Kidney (tissue), 14 donors: ENCODE data around the gene RNF112. TPM values are rescaled to one million over a fixed set of nuclear protein-coding genes. Genes with fewer than 3 reads are reported as not detected.
A peak's percentile ranks its signal among the peaks of the same experiment; 100 is the strongest.

Experiments used
- DNase-seq, 5 donors: peaks; one replicate each; pipeline ENCODE4 v3.0.0-alpha.2; 2013 to 2020
- FAIRE-seq: peaks from 2 replicates; lab custom pipeline; 2012; peaks lifted over from hg19 to GRCh38; lab: Jason Lieb, UNC
- H3K27ac ChIP-seq, 2 donors: one replicate each; pipeline ENCODE4 v1.7.0; 2013; ENCODE audit warnings: low read depth in 2 of 2, low read length in 2 of 2, inconsistent platforms in 1 of 2
- H3K27me3 ChIP-seq: one replicate; pipeline ENCODE4 v1.7.1; 2013; ENCODE audit warnings: low read length, inconsistent platforms; ENCODE audit not compliant: control insufficient read depth, insufficient read depth
- H3K36me3 ChIP-seq, 3 donors: one replicate each; pipeline versions ENCODE4 v1.7.0 to v1.7.1; 2013; ENCODE audit warnings: low read length in 3 of 3, control low read depth in 1 of 3, inconsistent platforms in 1 of 3; ENCODE audit not compliant: insufficient read depth in 3 of 3, control insufficient read depth in 2 of 3
- H3K4me1 ChIP-seq, 3 donors: one replicate each; pipeline versions ENCODE4 v1.7.0 to v1.7.1; 2013; ENCODE audit warnings: low read length in 3 of 3, inconsistent platforms in 1 of 3, low read depth in 1 of 3; ENCODE audit not compliant: control insufficient read depth in 2 of 3, insufficient read depth in 2 of 3
- H3K4me3 ChIP-seq, 3 donors: one replicate each; pipeline versions ENCODE4 v1.7.0 to v1.8.1; 2013; ENCODE audit warnings: low read length in 3 of 3, control low read depth in 1 of 3, inconsistent platforms in 1 of 3
- H3K9ac ChIP-seq, 3 donors: one replicate each; pipeline versions ENCODE4 v1.7.0 to v1.7.1; 2013; ENCODE audit warnings: low read length in 3 of 3, control low read depth in 1 of 3, inconsistent platforms in 1 of 3
- H3K9me3 ChIP-seq, 3 donors: one replicate each; pipeline versions ENCODE4 v1.7.0 to v1.7.1; 2013; ENCODE audit warnings: low read length in 3 of 3, control low read depth in 1 of 3, inconsistent platforms in 1 of 3; ENCODE audit not compliant: control insufficient read depth in 2 of 3, insufficient read depth in 1 of 3
- intact Hi-C: fragments of 100-400 bp; cut with DNase I; formaldehyde crosslinking; loops from one replicate; pipeline ENCODE4 v1.11.1; 2022
- polyA plus RNA-seq: library from polyadenylated mRNA; stranded (reverse); fragments of 350-450 nt; fragmentation: Illumina TruSeq; extraction: RNeasy Lipid Tissue Mini Kit (QIAGEN cat#74804); gene quantifications from one replicate; pipeline ENCODE4 v1.2.3, GENCODE V29; 2014; ENCODE audit warnings: low read depth, low replicate concordance; ENCODE audit not compliant: insufficient read depth
- total RNA-seq: library from RNA; stranded (reverse); fragmentation: NEBNext Ultra II Directional; extraction: Animal tissue kit (Norgen Biotek cat#: 25700); gene quantifications from one replicate; pipeline ENCODE4 v1.2.1, GENCODE V29; 2021
- TF ChIP-seq, protein P1 (sequence below): IDR thresholded peaks from 3 replicates; pipeline ENCODE4 v1.5.1; 2012; ENCODE audit warnings: mild to moderate bottlenecking, moderate library complexity, borderline replicate concordance; ENCODE audit not compliant: insufficient read depth; ENCODE audit errors: extremely low read depth
- donor health status: control.
- donor health status: control.
- donor health status: control.
- donor health status: control.
- donor health status: control.
- donor health status: DM: yes; HTN: yes; CAD: no.
- donor health status: Normal renal cell carcinoma (clear cell type).

Gene RNF112
- total and polyA plus RNA-seq, 2 donors from 2014 or later, result 0.99 to 7.3 TPM

GRCh38 chr17:19424934-19425868, 14.2 kb downstream of the RNF112 start:
- Histone ChIP-seq H3K4me1 (peaks cover 0 to 6% (median 0%) of the 10 kb centered on the region in 3 donors), H3K27me3 (no peaks in the 10 kb centered on the region), H3K9ac (no peak overlapping the region), H3K4me3 (no peak overlapping the region), H3K9me3 (no peaks in the 10 kb centered on the region), H3K27ac (no peak overlapping the region), H3K36me3 (no peaks in the 10 kb centered on the region)
- DNase-seq (peak in 2 of 5 donors; percentile 49 to 76), FAIRE-seq (no peak)
- intact Hi-C loops, result no loop called here
- TF ChIP-seq, protein P1, sequence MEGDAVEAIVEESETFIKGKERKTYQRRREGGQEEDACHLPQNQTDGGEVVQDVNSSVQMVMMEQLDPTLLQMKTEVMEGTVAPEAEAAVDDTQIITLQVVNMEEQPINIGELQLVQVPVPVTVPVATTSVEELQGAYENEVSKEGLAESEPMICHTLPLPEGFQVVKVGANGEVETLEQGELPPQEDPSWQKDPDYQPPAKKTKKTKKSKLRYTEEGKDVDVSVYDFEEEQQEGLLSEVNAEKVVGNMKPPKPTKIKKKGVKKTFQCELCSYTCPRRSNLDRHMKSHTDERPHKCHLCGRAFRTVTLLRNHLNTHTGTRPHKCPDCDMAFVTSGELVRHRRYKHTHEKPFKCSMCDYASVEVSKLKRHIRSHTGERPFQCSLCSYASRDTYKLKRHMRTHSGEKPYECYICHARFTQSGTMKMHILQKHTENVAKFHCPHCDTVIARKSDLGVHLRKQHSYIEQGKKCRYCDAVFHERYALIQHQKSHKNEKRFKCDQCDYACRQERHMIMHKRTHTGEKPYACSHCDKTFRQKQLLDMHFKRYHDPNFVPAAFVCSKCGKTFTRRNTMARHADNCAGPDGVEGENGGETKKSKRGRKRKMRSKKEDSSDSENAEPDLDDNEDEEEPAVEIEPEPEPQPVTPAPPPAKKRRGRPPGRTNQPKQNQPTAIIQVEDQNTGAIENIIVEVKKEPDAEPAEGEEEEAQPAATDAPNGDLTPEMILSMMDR, result no peak

DNA sequence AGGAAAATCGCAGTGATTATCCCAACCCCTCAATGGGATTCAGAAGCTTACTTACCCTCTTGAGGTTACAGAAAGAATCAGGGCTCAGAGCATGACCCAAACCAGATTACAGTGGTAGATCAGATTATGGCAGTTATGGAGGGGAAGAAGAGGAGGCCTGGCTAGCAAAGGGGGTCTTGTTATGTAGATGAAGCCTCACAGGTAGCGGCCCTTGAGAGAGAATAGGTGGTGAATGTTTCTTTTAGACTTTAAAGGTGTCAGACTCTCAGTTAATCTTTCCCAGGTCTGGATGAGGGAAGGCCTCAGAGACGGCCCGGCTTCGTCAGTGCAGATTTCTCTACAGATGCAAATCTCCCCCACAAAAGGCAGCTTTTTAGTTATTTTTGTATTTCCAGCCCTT, 15.6 kb downstream of the RNF112 start:
- FAIRE-seq, result no peak
- H3K27me3 ChIP-seq, result no peaks in the 10 kb centered on the region
- intact Hi-C loops, result no loop called here
- H3K9me3 ChIP-seq, result no peaks in the 10 kb centered on the region
- H3K27ac ChIP-seq, result no peak overlapping the region
- no peak overlapping the region for H3K4me3 ChIP-seq
- peaks cover 0 to 6% (median 0%) of the 10 kb centered on the region in 3 donors for H3K4me1 ChIP-seq
- no peak overlapping the region for H3K9ac ChIP-seq
- TF ChIP-seq, protein P1, result no peak
- DNase-seq, result no peak
- no peaks in the 10 kb centered on the region for H3K36me3 ChIP-seq

GRCh38 chr17:19431691-19432090, 20.7 kb downstream of the RNF112 start:
- FAIRE-seq, result no peak
- TF ChIP-seq, protein P1, result no peak
- no peak overlapping the region for H3K27ac ChIP-seq
- H3K27me3 ChIP-seq, result no peaks in the 10 kb centered on the region
- no peak overlapping the region for H3K9ac ChIP-seq
- no peaks in the 10 kb centered on the region for H3K36me3 ChIP-seq
- no peaks in the 10 kb centered on the region for H3K9me3 ChIP-seq
- intact Hi-C loops, result no loop called here
- H3K4me1 ChIP-seq, result peaks cover 0 to 3% (median 0%) of the 10 kb centered on the region in 3 donors
- no peak for DNase-seq
- H3K4me3 ChIP-seq, result no peak overlapping the region
